Stimulated activated CD8-positive, alpha-beta memory T cell treated with anti-CD3 and anti-CD28 coated beads, Interleukin-15, amount 100 ng/mL, for 4 hours (primary cell): ENCODE data around the gene TRIO.

Experiments
- DNase-seq, 2 donors: peaks; one replicate each; pipeline ENCODE4 v3.0.0-alpha.2; 2020; ENCODE audit warnings: low read depth in 2 of 2

The TRIO gene

GRCh38 chr5:14167211-14167845 is 24.2 kb downstream of the TRIO start:
- no peak for DNase-seq

GRCh38 chr5:14168144-14168792 is 25.1 kb downstream of the TRIO start:
- no peak for DNase-seq

DNA sequence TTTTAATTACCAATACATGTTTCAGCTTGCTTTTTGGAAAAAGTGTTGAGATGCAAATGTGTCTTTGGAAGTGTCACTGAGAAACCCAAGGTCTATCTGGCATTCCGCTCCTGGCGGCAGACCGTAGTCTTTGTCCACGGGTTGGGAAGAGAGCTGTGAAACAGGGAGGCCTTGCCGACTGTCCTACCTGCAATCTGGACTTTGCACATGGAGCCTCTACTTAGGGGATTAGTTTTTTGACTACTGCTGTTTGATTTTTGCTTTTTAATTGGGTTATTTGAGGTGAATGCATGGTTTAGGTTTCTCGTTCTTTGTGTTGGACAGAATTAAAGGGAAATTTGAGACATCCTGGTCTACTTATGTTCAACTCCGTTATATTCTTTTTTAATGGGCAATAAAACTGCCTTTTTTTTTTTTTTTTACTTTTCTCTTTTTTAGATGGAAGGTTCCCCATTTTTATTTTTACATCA is 25.7 kb downstream of the TRIO start:
- no peak for DNase-seq

DNA sequence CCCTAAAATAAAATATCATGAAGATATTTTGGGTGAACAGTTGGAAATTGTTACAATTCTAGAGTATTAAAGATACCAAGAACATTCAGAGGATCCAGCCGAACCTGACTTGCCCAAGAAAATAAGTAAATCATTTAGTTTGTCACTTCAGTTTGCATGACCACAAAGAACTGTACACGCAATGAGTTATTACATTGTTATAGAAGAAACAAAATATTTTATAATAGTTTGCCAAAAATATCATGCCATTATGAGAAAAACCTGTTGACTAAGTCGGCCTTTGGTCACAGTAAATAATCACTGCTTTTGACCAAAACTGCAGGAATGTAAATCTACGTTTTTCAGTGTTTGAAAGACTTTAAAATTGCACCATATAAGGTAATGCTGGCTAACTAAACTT is 27.9 kb downstream of the TRIO start:
- DNase-seq = no peak

GRCh38 chr5:14171621-14172020 is 28.5 kb downstream of the TRIO start:
- no peak for DNase-seq

GRCh38 chr5:14172149-14172795 is 29.1 kb downstream of the TRIO start:
- no peak for DNase-seq

- DNase-seq = no peak
Observed at GRCh38 chr5:14173377-14174229, 30.5 kb downstream of the TRIO start.

GRCh38 chr5:14174230-14174636 is 31.1 kb downstream of the TRIO start:
- DNase-seq = no peak

GRCh38 chr5:14175381-14175780 is 32.2 kb downstream of the TRIO start:
- DNase-seq = no peak

- no peak for DNase-seq
Observed at GRCh38 chr5:14176888-14177287, 33.7 kb downstream of the TRIO start.

DNA sequence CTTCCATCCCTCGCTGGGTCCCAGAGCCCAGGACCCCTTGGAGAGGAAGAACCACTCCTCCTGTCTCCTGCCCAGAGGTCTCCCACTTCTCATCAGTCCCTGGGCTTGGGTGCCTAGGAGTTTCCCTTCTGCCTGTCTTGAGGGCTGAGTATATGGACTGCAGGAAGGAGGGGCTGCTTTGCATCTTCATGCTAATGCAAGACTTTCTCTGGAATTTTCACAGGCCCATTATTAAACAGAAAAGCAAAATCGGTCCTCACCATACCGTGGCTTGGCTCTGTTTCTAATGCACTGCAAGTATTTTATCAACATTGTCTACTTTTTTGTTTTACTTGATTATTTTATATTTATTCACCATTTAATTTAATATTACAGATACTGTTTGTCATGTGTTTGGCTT is 34.5 kb downstream of the TRIO start:
- DNase-seq = no peak

DNA sequence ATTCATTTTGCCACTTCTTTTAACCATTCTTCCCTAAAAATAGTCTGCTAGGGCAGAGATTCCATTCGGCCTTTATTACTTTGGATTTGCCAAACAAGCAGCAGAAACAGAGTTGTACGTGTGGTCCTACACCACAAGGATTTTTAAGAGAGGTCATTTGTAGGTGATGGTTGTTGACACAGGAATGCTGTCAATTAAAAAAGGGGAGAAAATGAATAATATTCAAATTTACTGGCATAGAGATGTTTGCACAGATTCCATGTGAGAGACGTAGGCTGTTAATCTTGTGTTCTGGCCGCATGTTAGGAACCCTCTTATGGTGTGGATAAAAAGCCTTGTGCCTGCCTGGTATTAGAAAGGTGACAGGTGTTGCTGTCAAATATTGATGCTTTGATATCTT is 34.9 kb downstream of the TRIO start:
- no peak for DNase-seq

- no peak for DNase-seq
Observed at GRCh38 chr5:14178671-14179211, 35.6 kb downstream of the TRIO start.

GRCh38 chr5:14179446-14179845 is 36.3 kb downstream of the TRIO start:
- no peak for DNase-seq

GRCh38 chr5:14180437-14180836 is 37.3 kb downstream of the TRIO start:
- no peak for DNase-seq

DNA sequence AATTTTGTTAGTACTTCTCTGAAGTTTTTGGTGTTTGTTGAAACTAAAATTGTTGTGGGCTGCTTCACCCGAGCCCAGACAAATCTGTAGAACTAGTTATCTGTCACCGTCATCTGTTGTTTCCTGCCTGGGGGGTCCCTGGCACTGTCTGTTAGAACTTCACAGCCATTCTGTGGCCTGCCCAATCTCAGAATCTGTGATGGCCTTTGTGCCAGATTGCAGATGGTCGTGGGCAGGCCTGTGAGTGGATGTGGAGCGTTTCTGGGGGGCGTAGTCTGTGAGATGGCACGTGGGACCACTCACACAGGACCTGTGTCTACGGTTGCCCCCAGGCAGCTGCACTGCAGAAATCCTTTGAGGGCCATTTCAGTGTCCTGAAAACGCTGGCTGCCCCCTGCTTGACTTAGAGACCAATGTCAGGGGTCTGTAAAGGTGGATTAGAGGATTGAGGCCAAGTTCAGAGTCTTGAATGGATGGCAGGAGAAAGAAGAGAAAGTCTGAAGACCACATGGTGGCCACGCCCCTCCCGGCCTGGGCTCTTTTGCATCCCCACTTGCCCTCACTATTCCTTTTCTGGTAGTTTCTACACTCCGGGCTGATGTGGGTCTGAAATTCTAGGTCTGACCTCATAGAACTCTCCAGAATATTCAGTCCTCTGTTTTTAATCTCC is 38.3 kb downstream of the TRIO start:
- DNase-seq = no peak

GRCh38 chr5:14182761-14183160 is 39.6 kb downstream of the TRIO start:
- DNase-seq = no peak

DNA sequence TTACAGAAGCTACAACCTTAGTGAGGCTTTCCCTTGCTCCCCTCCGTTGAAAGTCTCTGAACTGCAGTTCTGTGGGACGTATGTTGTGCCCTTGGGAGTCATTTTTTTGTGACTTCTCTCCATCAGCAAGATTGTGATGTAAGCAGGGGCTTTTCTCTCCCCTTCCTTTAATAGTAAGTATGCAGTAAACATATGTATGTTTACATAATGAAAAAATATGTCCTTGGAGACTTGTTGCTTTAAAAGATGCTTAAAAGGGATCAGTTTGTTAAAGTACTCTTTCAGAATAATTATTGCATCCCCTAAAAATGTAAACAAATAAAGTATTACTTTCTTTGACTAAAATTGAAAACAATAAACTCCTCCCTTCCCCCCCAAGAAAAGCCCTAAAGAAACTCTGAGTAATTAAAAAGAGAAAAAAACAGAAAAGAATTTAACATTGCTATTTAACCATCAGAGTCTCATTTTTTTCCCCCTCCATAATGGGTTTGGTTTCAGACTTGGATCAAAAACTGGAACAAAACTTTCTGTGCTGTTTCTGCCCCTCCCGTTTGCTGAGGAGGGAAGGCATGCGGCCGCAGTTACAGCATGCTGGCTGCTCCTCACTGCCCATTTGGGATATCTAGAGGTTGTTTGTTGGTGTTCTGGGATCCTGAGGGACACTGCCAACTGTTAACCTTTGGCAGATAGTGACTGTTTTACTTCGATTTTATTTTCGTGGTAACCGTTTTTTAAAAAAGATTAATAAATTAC is 40.2 kb downstream of the TRIO start:
- DNase-seq = no peak

DNA sequence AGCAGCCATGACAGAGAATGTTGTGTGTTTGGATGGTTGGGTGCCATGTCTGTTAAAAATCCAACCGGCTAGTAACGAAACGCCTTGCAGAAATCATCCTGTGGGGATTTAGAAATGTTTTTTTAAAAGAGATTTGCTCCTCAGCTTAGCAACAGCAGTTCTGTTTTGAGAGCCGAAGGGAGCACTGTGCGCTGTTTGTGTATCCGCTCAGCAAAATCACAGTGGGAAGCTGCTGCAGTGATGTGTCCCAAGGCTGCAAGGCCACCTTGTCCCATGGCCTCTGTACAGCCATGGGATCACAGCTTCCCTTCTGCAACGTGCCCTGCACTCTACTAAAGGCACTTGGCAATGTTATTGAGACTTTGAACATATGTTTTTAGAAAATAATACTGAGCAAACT is 40.9 kb downstream of the TRIO start:
- no peak for DNase-seq

- no peak for DNase-seq
Observed at GRCh38 chr5:14184725-14185124, 41.6 kb downstream of the TRIO start.
